ENCODE measurements around the gene CALCR. TPM values are rescaled to one million over a fixed set of nuclear protein-coding genes. Genes with fewer than 3 reads are reported as not detected.

Gene CALCR
- total RNA-seq, 1 donor from 2014 or later, result not detected

DNA sequence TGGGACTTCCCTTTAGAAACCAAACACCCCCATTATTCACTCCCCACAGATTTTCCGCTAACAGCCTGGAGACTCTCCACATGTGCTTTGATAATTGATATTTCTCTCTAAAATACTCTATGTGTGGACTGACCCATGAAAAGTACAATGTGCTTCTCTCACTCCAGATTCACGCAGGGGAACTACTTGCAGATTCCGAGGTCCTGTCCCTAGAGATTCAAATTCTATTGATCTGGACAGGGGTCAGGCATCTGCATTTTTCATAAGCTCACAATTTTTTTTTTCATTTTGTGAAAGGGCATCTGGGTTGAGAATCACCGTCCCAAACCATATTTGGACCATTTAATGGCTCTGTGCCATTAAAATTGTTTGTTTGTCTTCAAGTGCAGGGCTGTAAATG, 98.7 kb downstream of the CALCR start:
- Mint-ChIP-seq H3K36me3 (ENCODE audit: unreplicated experiment) (no peaks in the 10 kb centered on the region), H3K27me3 (ENCODE audit: unreplicated experiment) (no peaks in the 10 kb centered on the region), H3K27ac (ENCODE audit: unreplicated experiment) (no peak overlapping the region), H3K4me3 (ENCODE audit: unreplicated experiment) (peak overlapping the region; percentile 27), H3K9me3 (ENCODE audit: unreplicated experiment) (no peaks in the 10 kb centered on the region), H3K4me1 (ENCODE audit: low read depth, unreplicated experiment) (peaks cover 38% of the 10 kb centered on the region)
- no peak for DNase-seq
- TF ChIP-seq, protein P1, sequence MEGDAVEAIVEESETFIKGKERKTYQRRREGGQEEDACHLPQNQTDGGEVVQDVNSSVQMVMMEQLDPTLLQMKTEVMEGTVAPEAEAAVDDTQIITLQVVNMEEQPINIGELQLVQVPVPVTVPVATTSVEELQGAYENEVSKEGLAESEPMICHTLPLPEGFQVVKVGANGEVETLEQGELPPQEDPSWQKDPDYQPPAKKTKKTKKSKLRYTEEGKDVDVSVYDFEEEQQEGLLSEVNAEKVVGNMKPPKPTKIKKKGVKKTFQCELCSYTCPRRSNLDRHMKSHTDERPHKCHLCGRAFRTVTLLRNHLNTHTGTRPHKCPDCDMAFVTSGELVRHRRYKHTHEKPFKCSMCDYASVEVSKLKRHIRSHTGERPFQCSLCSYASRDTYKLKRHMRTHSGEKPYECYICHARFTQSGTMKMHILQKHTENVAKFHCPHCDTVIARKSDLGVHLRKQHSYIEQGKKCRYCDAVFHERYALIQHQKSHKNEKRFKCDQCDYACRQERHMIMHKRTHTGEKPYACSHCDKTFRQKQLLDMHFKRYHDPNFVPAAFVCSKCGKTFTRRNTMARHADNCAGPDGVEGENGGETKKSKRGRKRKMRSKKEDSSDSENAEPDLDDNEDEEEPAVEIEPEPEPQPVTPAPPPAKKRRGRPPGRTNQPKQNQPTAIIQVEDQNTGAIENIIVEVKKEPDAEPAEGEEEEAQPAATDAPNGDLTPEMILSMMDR (IDR thresholded peaks at IDR 0.05; ENCODE audit: partially characterized antibody, unreplicated experiment), result no peak

DNA sequence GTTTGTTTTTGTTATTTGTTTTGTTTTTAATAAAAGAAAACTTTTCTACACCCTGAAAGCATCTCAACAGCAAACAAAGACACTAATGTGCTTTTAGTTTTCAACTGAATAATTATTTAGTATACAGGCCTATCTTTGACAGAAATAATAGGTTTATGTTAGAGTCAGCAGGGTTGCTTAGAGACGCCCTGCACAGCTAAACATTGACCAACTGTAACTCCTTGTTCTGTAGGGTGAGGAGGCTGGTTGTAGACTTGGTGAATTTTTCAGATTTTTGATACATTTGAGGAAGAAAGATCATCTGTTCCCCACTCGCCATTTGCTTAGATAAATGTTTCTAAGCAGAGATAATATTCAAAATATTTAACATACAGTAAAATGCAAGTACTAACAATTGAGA, 103.1 kb downstream of the CALCR start:
- Mint-ChIP-seq H3K4me1 (ENCODE audit: low read depth, unreplicated experiment) (peaks cover 20% of the 10 kb centered on the region), H3K36me3 (ENCODE audit: unreplicated experiment) (no peaks in the 10 kb centered on the region), H3K9me3 (ENCODE audit: unreplicated experiment) (no peaks in the 10 kb centered on the region), H3K27me3 (ENCODE audit: unreplicated experiment) (no peaks in the 10 kb centered on the region), H3K4me3 (ENCODE audit: unreplicated experiment) (no peak overlapping the region), H3K27ac (ENCODE audit: unreplicated experiment) (no peak overlapping the region)
- TF ChIP-seq, protein P1 (IDR thresholded peaks at IDR 0.05; ENCODE audit: partially characterized antibody, unreplicated experiment), result no peak
- no peak for DNase-seq

DNA sequence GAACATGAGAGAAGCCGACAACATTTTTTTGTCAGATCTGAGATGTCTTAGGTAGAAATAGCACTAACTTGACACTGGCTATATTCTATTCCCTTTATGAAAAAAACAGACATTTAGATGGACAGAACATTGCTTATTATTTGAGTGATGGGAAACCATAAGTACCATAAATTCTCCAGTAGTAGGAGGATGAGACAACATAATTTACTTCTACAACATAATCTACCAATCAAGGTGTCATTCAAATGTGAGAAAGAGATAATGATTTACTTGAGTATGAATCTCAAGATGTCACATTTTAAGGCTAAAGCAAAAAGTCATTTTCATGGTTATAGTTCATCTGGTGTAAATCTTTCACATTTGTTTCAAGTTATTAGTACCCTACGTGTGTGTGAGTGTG, 110.8 kb downstream of the CALCR start:
- Mint-ChIP-seq H3K9me3 (ENCODE audit: unreplicated experiment) (no peaks in the 10 kb centered on the region), H3K27me3 (ENCODE audit: unreplicated experiment) (no peaks in the 10 kb centered on the region), H3K27ac (ENCODE audit: unreplicated experiment) (no peak overlapping the region), H3K36me3 (ENCODE audit: unreplicated experiment) (no peaks in the 10 kb centered on the region), H3K4me1 (ENCODE audit: low read depth, unreplicated experiment) (peaks cover 2% of the 10 kb centered on the region), H3K4me3 (ENCODE audit: unreplicated experiment) (no peak overlapping the region)
- TF ChIP-seq, protein P1 (IDR thresholded peaks at IDR 0.05; ENCODE audit: partially characterized antibody, unreplicated experiment), result no peak
- no peak for DNase-seq

DNA sequence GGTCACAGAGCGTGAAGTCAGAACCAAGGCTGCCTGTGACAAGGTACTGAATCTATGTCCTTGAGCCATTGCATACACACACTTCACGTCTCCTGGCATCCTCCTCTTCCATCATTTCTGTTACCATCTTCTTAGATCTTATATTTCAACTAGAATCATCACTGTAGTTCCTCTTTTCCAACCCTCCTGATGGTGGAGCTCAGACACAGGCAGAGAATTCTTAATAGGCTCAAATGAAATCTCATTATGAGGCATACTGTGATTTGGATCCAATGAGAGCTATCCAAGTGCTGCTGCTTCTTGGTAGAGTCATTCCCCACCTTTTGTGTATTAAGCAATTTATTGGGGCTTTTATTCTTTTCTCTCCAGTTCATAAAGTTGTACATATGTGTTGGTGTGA, 113.2 kb downstream of the CALCR start:
- DNase-seq, result no peak
- Mint-ChIP-seq H3K4me1 (ENCODE audit: low read depth, unreplicated experiment) (no peaks in the 10 kb centered on the region), H3K36me3 (ENCODE audit: unreplicated experiment) (no peaks in the 10 kb centered on the region), H3K27me3 (ENCODE audit: unreplicated experiment) (no peaks in the 10 kb centered on the region), H3K27ac (ENCODE audit: unreplicated experiment) (no peak overlapping the region), H3K4me3 (ENCODE audit: unreplicated experiment) (no peak overlapping the region), H3K9me3 (ENCODE audit: unreplicated experiment) (peaks cover 2% of the 10 kb centered on the region)
- TF ChIP-seq, protein P1 (IDR thresholded peaks at IDR 0.05; ENCODE audit: partially characterized antibody, unreplicated experiment), result no peak

DNA sequence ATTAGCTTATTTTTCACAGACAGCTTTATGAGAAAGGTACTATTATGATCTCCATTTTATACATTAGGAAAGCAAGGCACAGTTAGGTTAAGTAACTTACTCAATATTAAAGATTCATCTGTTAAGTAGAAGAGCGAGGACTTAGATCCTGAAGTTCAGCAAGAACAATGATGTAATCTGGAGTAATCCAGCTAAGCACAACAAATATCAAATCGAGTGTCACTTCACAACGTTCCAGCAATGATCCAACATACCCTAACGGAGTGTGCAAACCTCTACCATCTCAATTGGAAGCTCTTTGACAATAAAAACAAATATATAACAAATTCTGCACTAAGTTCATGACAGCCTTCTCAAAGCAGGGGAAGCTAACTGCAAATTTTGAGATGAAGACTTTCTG, 121.3 kb downstream of the CALCR start:
- Mint-ChIP-seq H3K4me3 (ENCODE audit: unreplicated experiment) (no peak overlapping the region), H3K9me3 (ENCODE audit: unreplicated experiment) (peaks cover 2% of the 10 kb centered on the region), H3K36me3 (ENCODE audit: unreplicated experiment) (no peaks in the 10 kb centered on the region), H3K4me1 (ENCODE audit: low read depth, unreplicated experiment) (no peaks in the 10 kb centered on the region), H3K27ac (ENCODE audit: unreplicated experiment) (no peak overlapping the region), H3K27me3 (ENCODE audit: unreplicated experiment) (no peaks in the 10 kb centered on the region)
- DNase-seq, result no peak
- TF ChIP-seq, protein P1 (IDR thresholded peaks at IDR 0.05; ENCODE audit: partially characterized antibody, unreplicated experiment), result no peak
